Keratinocyte (primary cell): ENCODE results near the gene VOPP1. TPM values are rescaled to one million over a fixed set of nuclear protein-coding genes. Genes with fewer than 3 reads are reported as not detected.

Experiments
- DNase-seq: peaks from one replicate; pipeline ENCODE4 v3.0.0-alpha.2; 2011; ENCODE audit warnings: low read depth, missing footprints, low spot score
- FAIRE-seq: peaks from 2 replicates; lab custom pipeline; 2011; peaks lifted over from hg19 to GRCh38; lab: Jason Lieb, UNC
- H2AFZ ChIP-seq: 2 replicates; pipeline ENCODE4 v1.6.0; 2012; ENCODE audit warnings: low read length, control low read depth, inconsistent platforms; ENCODE audit not compliant: control insufficient read depth
- H3K27ac ChIP-seq: 2 replicates; pipeline ENCODE4 v1.5.1; 2011; ENCODE audit warnings: low read length; ENCODE audit not compliant: control insufficient read depth, insufficient read depth
- H3K27me3 ChIP-seq: 3 replicates; pipeline ENCODE4 v1.6.0; 2011; ENCODE audit warnings: low read length; ENCODE audit not compliant: control insufficient read depth, insufficient read depth; ENCODE audit errors: extremely low read depth
- H3K36me3 ChIP-seq, 2 experiments: 2 replicates in 1 of 2; 3 replicates in 1 of 2; pipeline ENCODE4 v1.5.1; 2011; ENCODE audit warnings: low read length in 2 of 2, mild to moderate bottlenecking in 1 of 2; ENCODE audit not compliant: control insufficient read depth in 2 of 2, insufficient read depth in 2 of 2; ENCODE audit errors: extremely low read depth in 1 of 2
- H3K4me1 ChIP-seq: 3 replicates; pipeline ENCODE4 v1.5.1; 2011; ENCODE audit warnings: low read length; ENCODE audit not compliant: control insufficient read depth, insufficient read depth; ENCODE audit errors: extremely low read depth
- H3K4me2 ChIP-seq: 3 replicates; pipeline ENCODE4 v1.6.0; 2011; ENCODE audit warnings: low read depth, low read length; ENCODE audit not compliant: control insufficient read depth, insufficient read depth; ENCODE audit errors: extremely low read depth
- H3K4me3 ChIP-seq, 3 experiments: fragments of 200-600 bp in 1 of 3; sonication (generic) in 1 of 3; 2 replicates in 2 of 3; 3 replicates in 1 of 3; pipeline ENCODE4 v1.5.1; 2011 to 2016; ENCODE audit warnings: low read length in 3 of 3, mild to moderate bottlenecking in 3 of 3, control low read depth in 2 of 3, inconsistent platforms in 1 of 3, low read depth in 1 of 3, mixed read lengths in 1 of 3, mixed run types in 1 of 3, moderate library complexity in 1 of 3; ENCODE audit not compliant: control insufficient read depth in 2 of 3, insufficient read depth in 2 of 3; ENCODE audit errors: extremely low read depth in 1 of 3
- H3K79me2 ChIP-seq: 2 replicates; pipeline ENCODE4 v1.6.0; 2012; ENCODE audit warnings: low read length; ENCODE audit not compliant: control insufficient read depth, insufficient read depth
- H3K9ac ChIP-seq: 3 replicates; pipeline ENCODE4 v1.6.0; 2011; ENCODE audit warnings: low read length; ENCODE audit not compliant: control insufficient read depth, insufficient read depth; ENCODE audit errors: extremely low read depth
- H3K9me1 ChIP-seq: 3 replicates; pipeline ENCODE4 v1.6.0; 2011; ENCODE audit warnings: low read length; ENCODE audit not compliant: control insufficient read depth, insufficient read depth; ENCODE audit errors: extremely low read depth
- H3K9me3 ChIP-seq: 2 replicates; pipeline ENCODE4 v1.5.1; 2012; ENCODE audit warnings: low read depth, low read length; ENCODE audit not compliant: control insufficient read depth
- H4K20me1 ChIP-seq: 3 replicates; pipeline ENCODE4 v1.6.0; 2011; ENCODE audit warnings: low read length; ENCODE audit not compliant: control insufficient read depth, insufficient read depth; ENCODE audit errors: extremely low read depth
- EZH2 ChIP-seq: IDR thresholded peaks from one replicate; pipeline ENCODE4 v1.6.1; 2012; ENCODE audit warnings: inconsistent platforms, mild to moderate bottlenecking, low read length, moderate library complexity
- dilution Hi-C: fragments of 300-500 bp; cut with MboI; formaldehyde crosslinking; loops from one replicate; pipeline ENCODE4 v1.7.0; 2020; ENCODE audit warnings: low sequenced_read_pairs; ENCODE audit not compliant: extremely low pct_ligation_motif_present
- polyA plus RNA-seq, 5 experiments: library from polyadenylated mRNA; depleted of rRNA in 3 of 5; stranded (reverse) in 3 of 5; stranded (forward) in 1 of 5; unstranded in 1 of 5; fragments of >200 nt; gene quantifications; 1 replicate in 1 of 5; 2 replicates in 3 of 5; 3 replicates in 1 of 5; pipeline versions ENCODE4 v1.2.1 to v1.2.3, GENCODE V29; 2011 to 2012; ENCODE audit warnings: missing spikeins in 2 of 5, low read depth in 1 of 5, low replicate concordance in 1 of 5
- TF ChIP-seq, protein P1 (sequence below), 3 experiments: IDR thresholded peaks in 1 of 3; conservative IDR thresholded peaks in 1 of 3; optimal IDR thresholded peaks in 1 of 3; 2 replicates in 2 of 3; 3 replicates in 1 of 3; pipeline versions ENCODE3 to v1.5.1; 2011; ENCODE audit warnings: low read length in 3 of 3, mild to moderate bottlenecking in 3 of 3, moderate library complexity in 2 of 3, control low read depth in 1 of 3, inconsistent platforms in 1 of 3; ENCODE audit not compliant: insufficient read depth in 2 of 3; ENCODE audit errors: extremely low read depth in 1 of 3

Gene VOPP1
- polyA plus RNA-seq, 1 donor (not counting 4 experiments of a cell fraction or from before 2014, with no cell fraction given): 49.2 TPM

DNA sequence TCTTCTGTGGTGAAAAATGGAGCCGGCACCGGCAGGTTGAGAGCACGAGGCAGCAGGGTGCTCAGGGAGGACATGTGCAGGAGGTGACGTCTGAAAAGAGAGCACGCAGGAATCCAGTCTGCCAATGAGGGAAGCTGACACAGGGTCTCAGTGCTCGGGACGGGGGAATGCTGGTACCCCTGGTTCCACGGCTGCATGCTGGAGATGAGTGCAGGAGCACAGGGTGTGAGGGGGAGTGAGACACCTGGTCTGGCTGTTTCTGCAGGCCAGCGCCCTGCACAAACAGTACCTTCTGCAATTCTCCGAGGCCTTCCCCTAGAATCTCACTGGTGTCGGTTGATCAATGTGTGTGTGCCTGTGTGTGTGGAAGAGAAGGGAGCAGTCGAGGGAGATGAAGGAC, 72.7 kb downstream of the VOPP1 start:
- Histone ChIP-seq H3K27me3 (no peaks in the 10 kb centered on the region), H3K36me3 (peaks cover 1 to 9% of the 10 kb centered on the region in 2 experiments), H3K79me2 (peaks cover 19% of the 10 kb centered on the region), H2AFZ (no peak overlapping the region), H3K9ac (no peak overlapping the region), H4K20me1 (no peaks in the 10 kb centered on the region), H3K4me1 (peaks cover 5% of the 10 kb centered on the region), H3K9me1 (no peaks in the 10 kb centered on the region), H3K27ac (no peak overlapping the region), H3K4me3 (no peak overlapping the region), H3K4me2 (no peak overlapping the region), H3K9me3 (no peaks in the 10 kb centered on the region)
- dilution Hi-C loops: no loop called here
- FAIRE-seq (no peak), DNase-seq (no peak)
- TF ChIP-seq, protein P1, sequence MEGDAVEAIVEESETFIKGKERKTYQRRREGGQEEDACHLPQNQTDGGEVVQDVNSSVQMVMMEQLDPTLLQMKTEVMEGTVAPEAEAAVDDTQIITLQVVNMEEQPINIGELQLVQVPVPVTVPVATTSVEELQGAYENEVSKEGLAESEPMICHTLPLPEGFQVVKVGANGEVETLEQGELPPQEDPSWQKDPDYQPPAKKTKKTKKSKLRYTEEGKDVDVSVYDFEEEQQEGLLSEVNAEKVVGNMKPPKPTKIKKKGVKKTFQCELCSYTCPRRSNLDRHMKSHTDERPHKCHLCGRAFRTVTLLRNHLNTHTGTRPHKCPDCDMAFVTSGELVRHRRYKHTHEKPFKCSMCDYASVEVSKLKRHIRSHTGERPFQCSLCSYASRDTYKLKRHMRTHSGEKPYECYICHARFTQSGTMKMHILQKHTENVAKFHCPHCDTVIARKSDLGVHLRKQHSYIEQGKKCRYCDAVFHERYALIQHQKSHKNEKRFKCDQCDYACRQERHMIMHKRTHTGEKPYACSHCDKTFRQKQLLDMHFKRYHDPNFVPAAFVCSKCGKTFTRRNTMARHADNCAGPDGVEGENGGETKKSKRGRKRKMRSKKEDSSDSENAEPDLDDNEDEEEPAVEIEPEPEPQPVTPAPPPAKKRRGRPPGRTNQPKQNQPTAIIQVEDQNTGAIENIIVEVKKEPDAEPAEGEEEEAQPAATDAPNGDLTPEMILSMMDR (optimal IDR thresholded peaks at IDR 0.05 in 1 of 3, IDR thresholded peaks at IDR 0.05 in 1 of 3, conservative IDR thresholded peaks at IDR 0.05 in 1 of 3; ENCODE audit: extremely low read depth in 1 of 3, insufficient read depth in 2 of 3, low read length in 3 of 3): no peak
- TF ChIP-seq EZH2: no peak

DNA sequence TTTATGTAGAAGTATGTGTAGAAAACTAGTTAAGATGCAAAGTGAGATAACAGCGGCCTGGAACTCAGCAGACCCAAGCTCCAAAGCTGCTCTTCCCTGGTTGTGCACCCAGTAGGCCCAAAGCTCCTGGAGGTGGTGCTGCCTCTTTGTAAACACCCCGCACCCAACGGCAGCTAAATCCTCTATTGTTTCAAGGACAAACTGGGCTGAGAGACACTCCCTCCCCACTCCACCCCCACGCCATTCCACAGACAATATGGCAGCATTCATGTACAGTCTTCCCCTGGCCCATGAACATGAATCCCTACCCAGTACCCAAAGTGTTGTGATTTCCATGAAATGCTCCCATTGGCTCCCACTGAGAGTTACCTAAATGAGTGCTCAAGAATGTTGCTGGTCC, 73.5 kb downstream of the VOPP1 start:
- no peak overlapping the region for H3K4me3 ChIP-seq
- H3K4me1 ChIP-seq: peaks cover 5% of the 10 kb centered on the region
- no peak for FAIRE-seq
- no peak for TF ChIP-seq EZH2
- TF ChIP-seq, protein P1 (optimal IDR thresholded peaks at IDR 0.05 in 1 of 3, IDR thresholded peaks at IDR 0.05 in 1 of 3, conservative IDR thresholded peaks at IDR 0.05 in 1 of 3; ENCODE audit: extremely low read depth in 1 of 3, insufficient read depth in 2 of 3, low read length in 3 of 3): no peak
- no peaks in the 10 kb centered on the region for H3K9me3 ChIP-seq
- H3K4me2 ChIP-seq: no peak overlapping the region
- no peak overlapping the region for H2AFZ ChIP-seq
- H3K9ac ChIP-seq: no peak overlapping the region
- no peak for DNase-seq
- dilution Hi-C loops: no loop called here
- H3K9me1 ChIP-seq: no peaks in the 10 kb centered on the region
- no peak overlapping the region for H3K27ac ChIP-seq
- H3K27me3 ChIP-seq: no peaks in the 10 kb centered on the region
- peaks cover 2 to 9% of the 10 kb centered on the region in 2 experiments for H3K36me3 ChIP-seq
- no peaks in the 10 kb centered on the region for H4K20me1 ChIP-seq
- peaks cover 15% of the 10 kb centered on the region for H3K79me2 ChIP-seq
